ENCODE results near the gene ITGA11.

Gene ITGA11

DNA sequence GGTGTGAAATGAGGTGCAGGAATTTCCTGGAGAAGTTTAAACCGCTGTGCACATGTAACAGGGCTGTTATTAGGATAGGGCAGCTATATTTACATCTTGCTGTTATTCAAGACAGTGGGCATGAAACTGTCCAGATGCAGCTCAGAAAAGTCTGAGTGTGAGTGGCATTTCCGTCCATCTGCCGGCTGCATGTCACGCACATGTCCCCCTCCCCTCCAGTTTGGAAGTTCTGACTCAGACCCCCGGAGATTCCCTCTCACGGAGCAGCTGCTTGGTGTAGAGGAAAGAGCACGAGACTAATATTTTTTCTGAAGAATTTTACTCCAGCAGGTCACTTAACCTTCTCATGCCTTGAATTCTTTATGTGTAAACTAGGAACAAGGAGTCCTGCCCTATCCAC, 84.6 kb downstream of the ITGA11 start:
- DNase-seq, result no peak

GRCh38 chr15:68346979-68347378, 85.0 kb downstream of the ITGA11 start:
- DNase-seq, result no peak

GRCh38 chr15:68345481-68345880, 86.5 kb downstream of the ITGA11 start:
- DNase-seq, result no peak

- no peak for DNase-seq
Measured at GRCh38 chr15:68344600-68344999, 87.4 kb downstream of the ITGA11 start.

GRCh38 chr15:68343579-68344225, 88.3 kb downstream of the ITGA11 start:
- no peak for DNase-seq

DNA sequence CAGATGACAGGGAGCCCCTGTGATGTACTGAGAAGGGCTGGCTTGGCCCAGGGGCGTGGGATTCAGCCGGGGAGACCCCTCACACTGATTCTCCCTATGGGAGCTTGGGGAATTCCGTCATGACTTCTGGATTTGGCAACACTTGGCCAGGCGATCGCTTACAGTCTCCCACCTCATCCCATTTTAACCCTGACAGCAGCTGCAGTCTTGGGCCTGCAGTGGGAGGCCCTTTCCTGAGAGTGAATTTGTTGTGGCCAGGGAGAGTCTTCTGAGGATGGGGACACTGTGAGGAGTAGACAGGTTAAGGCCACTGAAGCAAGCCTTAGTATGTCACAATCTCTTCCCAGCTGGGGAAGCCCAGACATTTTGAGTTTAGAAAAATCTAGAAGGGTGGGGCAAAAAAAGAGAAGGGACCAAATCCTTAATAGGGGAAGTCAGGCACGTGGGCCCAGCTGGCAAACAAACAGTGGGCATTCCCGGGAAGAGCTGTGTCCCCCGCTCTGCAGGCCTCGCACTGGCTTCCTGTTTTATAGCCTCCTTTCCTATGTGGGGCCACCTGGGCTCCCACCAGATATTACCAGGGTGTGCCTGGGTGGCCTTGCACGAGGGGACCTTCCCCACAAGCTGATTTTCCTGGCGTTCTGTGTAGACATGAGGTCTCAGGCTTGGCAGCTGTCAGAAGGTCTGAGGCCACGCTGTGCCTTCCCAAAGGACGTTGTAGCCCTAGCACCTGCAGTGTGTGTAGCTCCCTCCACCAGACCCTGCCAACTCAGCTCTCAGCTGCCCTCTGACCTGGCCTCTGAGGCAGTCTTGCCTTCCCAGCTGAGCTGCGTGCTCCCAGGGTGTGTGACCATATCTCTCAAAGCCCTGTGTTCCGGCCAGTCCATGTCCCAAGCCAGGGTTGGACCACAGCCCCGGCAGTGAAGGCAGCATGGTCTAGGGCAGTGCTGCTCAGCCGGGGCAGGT, 89.9 kb downstream of the ITGA11 start:
- DNase-seq, result no peak

- DNase-seq, result no peak
Measured at GRCh38 chr15:68340726-68341671, 91.0 kb downstream of the ITGA11 start.

GRCh38 chr15:68339481-68339880, 92.5 kb downstream of the ITGA11 start:
- DNase-seq, result no peak

GRCh38 chr15:68337826-68338225, 94.1 kb downstream of the ITGA11 start:
- DNase-seq, result no peak

- no peak for DNase-seq
Measured at GRCh38 chr15:68336516-68336915, 95.4 kb downstream of the ITGA11 start.

GRCh38 chr15:68335655-68336054, 96.3 kb downstream of the ITGA11 start:
- DNase-seq, result no peak

- no peak for DNase-seq
Measured at GRCh38 chr15:68335251-68335650, 96.7 kb downstream of the ITGA11 start.

- DNase-seq, result no peak
Measured at GRCh38 chr15:68334661-68335124, 97.3 kb downstream of the ITGA11 start.

DNA sequence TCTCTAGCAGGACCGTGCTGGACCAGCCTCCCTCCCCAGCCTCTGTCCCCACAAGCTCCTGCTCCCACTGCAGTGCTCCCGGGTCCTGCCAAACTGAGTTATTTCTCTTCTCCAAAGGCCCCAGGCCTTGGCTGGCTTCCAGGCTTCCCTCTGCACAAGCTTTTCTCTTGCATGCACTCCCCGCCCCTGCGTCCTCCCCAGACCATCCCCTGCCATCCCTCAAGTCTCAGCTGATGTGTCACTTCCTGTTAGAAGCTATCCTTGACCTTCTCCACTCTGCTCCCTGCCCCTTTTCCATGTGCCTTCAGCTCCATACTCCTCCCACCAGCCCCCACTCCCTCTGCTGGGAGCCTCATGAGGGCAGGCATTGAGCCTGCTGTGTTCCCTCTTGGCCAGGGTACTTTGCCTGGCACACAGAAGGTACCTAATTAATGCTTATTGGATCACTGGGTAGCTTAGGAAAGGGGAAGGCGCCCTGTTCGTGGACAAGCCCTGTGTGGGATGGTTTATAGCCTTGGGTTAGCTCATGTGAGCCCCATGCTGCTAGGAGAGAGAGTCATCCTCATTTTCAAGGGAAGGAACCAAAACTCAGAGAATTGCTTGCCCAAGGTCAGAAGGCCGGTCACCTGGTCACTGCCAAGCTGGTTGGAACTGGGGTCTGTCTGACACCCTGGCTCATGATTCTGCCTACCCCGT, 98.0 kb downstream of the ITGA11 start:
- no peak for DNase-seq

DNA sequence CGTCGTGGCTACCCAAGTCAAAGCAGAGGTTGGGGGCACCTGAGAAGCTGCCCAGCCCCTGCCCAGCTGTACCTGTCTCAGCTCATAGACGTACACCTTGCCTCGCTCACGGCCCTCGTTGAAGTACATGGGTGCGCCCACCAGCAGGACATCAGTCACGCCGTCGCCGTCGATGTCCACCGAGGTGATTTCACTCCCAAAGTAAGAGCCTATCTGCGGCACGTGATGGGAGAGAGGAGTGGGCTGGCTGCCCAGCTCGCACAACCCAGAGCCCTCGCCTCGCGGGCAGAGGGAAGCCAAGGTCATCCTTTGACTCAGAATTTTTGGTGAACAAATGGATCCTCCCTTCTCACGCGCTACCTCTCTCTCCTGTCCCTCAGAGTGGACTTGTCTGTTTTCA, 99.7 kb downstream of the ITGA11 start:
- no peak for DNase-seq

GRCh38 chr15:68330901-68331300, 101.1 kb downstream of the ITGA11 start:
- DNase-seq, result no peak

DNA sequence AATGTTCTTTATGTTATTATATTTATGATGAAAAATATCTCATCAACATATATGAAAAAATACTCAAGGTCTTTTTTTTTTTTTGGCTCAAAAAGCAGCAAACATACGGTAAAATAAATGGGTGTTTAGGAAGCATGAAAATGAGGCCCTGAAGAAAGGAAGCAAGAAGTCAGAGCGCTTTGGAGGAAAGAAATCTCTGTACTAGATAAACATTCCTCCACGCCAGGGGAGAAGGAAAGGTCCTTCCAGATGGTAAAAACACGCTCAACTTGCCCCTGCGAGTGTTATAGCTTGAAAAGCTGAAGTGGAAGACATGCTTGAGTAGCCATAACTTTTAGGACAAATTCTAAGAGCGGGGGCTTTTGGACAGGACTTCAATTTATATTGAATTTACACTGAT, 101.5 kb downstream of the ITGA11 start:
- no peak for DNase-seq

- DNase-seq, result no peak
Measured at GRCh38 chr15:68328964-68329363, 103.0 kb downstream of the ITGA11 start.

- peak in 1 of 4 experiments; percentile 3 for DNase-seq
Measured at GRCh38 chr15:68328443-68328842, 103.5 kb downstream of the ITGA11 start.

DNA sequence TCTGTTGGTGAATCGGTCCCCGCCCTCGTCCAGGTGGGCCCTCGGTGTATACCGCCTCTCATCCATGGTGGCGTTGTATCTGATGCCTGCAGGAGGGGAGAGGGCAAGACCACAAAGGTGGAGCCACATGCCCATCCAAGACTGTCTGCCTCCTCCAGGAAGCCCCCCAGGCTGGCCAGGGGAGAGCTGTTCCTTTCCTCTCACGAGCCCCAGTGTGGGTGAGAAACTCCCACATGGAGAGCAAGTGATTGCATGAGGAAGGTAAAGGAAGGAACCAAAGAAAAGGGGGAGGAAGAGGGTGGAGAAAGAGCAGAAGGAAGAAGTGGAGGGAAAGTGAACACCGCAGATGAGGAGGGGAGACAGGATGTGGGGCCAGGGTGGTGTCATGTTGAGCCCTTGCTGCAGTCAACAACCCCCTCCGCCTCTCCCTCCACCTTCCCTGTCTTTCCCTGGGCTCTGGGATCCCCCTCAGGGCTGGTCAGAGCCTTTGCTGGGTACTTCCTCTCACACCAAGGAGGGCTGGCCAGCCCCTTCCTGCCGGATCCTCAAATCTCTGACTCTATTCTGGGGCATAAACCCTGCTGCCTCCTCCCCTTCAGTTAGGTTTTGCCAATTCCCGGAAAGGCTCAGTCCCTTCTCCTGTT, 105.1 kb downstream of the ITGA11 start:
- DNase-seq, result no peak

- no peak for DNase-seq
Measured at GRCh38 chr15:68325726-68326125, 106.2 kb downstream of the ITGA11 start.

- DNase-seq, result no peak
Measured at GRCh38 chr15:68322796-68323195, 109.2 kb downstream of the ITGA11 start.

All from activated naive CD4-positive, alpha-beta T cell (primary cell).